Measurements from ENCODE around the gene KLHL29. TPM values are rescaled to one million over a fixed set of nuclear protein-coding genes. Genes with fewer than 3 reads are reported as not detected.

Gene KLHL29
- total RNA-seq, 1 donor from 2014 or later = 3.0 TPM

GRCh38 chr2:23434721-23435121 is 49.7 kb downstream of the KLHL29 start:
- Mint-ChIP-seq H3K4me1 (ENCODE audit: low read depth) (peaks cover 9% of the 10 kb centered on the region), H3K27me3 (ENCODE audit: low read depth) (peaks cover 22% of the 10 kb centered on the region), H3K4me3 (ENCODE audit: low read depth) (no peak overlapping the region), H3K9me3 (no peaks in the 10 kb centered on the region), H3K27ac (no peak overlapping the region), H3K36me3 (ENCODE audit: low read depth) (no peaks in the 10 kb centered on the region)
- DNase-seq (ENCODE audit: low spot score) = no peak
- intact Hi-C loops (cut with micrococcal nuclease) = no loop called here

- no peaks in the 10 kb centered on the region for H3K36me3 Mint-ChIP-seq (ENCODE audit: low read depth)
- no peak overlapping the region for H3K4me3 Mint-ChIP-seq (ENCODE audit: low read depth)
- no peak overlapping the region for H3K27ac Mint-ChIP-seq
- peaks cover 9% of the 10 kb centered on the region for H3K4me1 Mint-ChIP-seq (ENCODE audit: low read depth)
- no peaks in the 10 kb centered on the region for H3K9me3 Mint-ChIP-seq
- intact Hi-C loops (cut with micrococcal nuclease) = loop anchor here (2.0 kb wide), 1 partner anchor 53 kb away; no protein-coding TSS in a partner anchor
- H3K27me3 Mint-ChIP-seq (ENCODE audit: low read depth) = peaks cover 22% of the 10 kb centered on the region
- DNase-seq (ENCODE audit: low spot score) = no peak
These were observed 50.5 kb downstream of the KLHL29 start for GRCh38 chr2:23435250-23436035.

- Mint-ChIP-seq H3K27ac (no peak overlapping the region), H3K4me3 (ENCODE audit: low read depth) (no peak overlapping the region)
- intact Hi-C loops (cut with micrococcal nuclease) = loop anchor here (2.0 kb wide), 1 partner anchor 52 kb away; no protein-coding TSS in a partner anchor
These were observed 51.5 kb downstream of the KLHL29 start for GRCh38 chr2:23436346-23437098.

GRCh38 chr2:23441414-23441813 is 56.4 kb downstream of the KLHL29 start:
- no peak overlapping the region for H3K27ac Mint-ChIP-seq
- H3K9me3 Mint-ChIP-seq = no peaks in the 10 kb centered on the region
- H3K36me3 Mint-ChIP-seq (ENCODE audit: low read depth) = no peaks in the 10 kb centered on the region
- no peak overlapping the region for H3K4me3 Mint-ChIP-seq (ENCODE audit: low read depth)
- DNase-seq (ENCODE audit: low spot score) = no peak
- intact Hi-C loops (cut with micrococcal nuclease) = no loop called here
- peaks cover 3% of the 10 kb centered on the region for H3K4me1 Mint-ChIP-seq (ENCODE audit: low read depth)
- peaks cover 10% of the 10 kb centered on the region for H3K27me3 Mint-ChIP-seq (ENCODE audit: low read depth)

More at GRCh38 chr2:23436346-23437098, 51.5 kb downstream of the KLHL29 start:
- Mint-ChIP-seq H3K9me3 (no peaks in the 10 kb centered on the region), H3K4me1 (ENCODE audit: low read depth) (peaks cover 9% of the 10 kb centered on the region), H3K27me3 (ENCODE audit: low read depth) (peaks cover 22% of the 10 kb centered on the region), H3K36me3 (ENCODE audit: low read depth) (no peaks in the 10 kb centered on the region)
- DNase-seq (ENCODE audit: low spot score) = no peak

- intact Hi-C loops (cut with micrococcal nuclease) = no loop called here
- Mint-ChIP-seq H3K27ac (no peak overlapping the region), H3K4me3 (ENCODE audit: low read depth) (no peak overlapping the region), H3K36me3 (ENCODE audit: low read depth) (no peaks in the 10 kb centered on the region), H3K27me3 (ENCODE audit: low read depth) (peaks cover 12% of the 10 kb centered on the region), H3K9me3 (no peaks in the 10 kb centered on the region), H3K4me1 (ENCODE audit: low read depth) (peaks cover 7% of the 10 kb centered on the region)
- no peak for DNase-seq (ENCODE audit: low spot score)
These were observed 60.5 kb downstream of the KLHL29 start for GRCh38 chr2:23445450-23445868.

- no peak for DNase-seq (ENCODE audit: low spot score)
- H3K4me1 Mint-ChIP-seq (ENCODE audit: low read depth) = peaks cover 7% of the 10 kb centered on the region
- H3K27ac Mint-ChIP-seq = no peak overlapping the region
- H3K36me3 Mint-ChIP-seq (ENCODE audit: low read depth) = no peaks in the 10 kb centered on the region
- peaks cover 18% of the 10 kb centered on the region for H3K27me3 Mint-ChIP-seq (ENCODE audit: low read depth)
- intact Hi-C loops (cut with micrococcal nuclease) = no loop called here
- H3K9me3 Mint-ChIP-seq = no peaks in the 10 kb centered on the region
- H3K4me3 Mint-ChIP-seq (ENCODE audit: low read depth) = no peak overlapping the region
These were observed 61.9 kb downstream of the KLHL29 start for GRCh38 chr2:23446916-23447315.

GRCh38 chr2:23447405-23447804 is 62.4 kb downstream of the KLHL29 start:
- H3K9me3 Mint-ChIP-seq = no peaks in the 10 kb centered on the region
- H3K4me1 Mint-ChIP-seq (ENCODE audit: low read depth) = peaks cover 8% of the 10 kb centered on the region
- intact Hi-C loops (cut with micrococcal nuclease) = no loop called here
- no peaks in the 10 kb centered on the region for H3K36me3 Mint-ChIP-seq (ENCODE audit: low read depth)
- no peak for DNase-seq (ENCODE audit: low spot score)
- H3K27me3 Mint-ChIP-seq (ENCODE audit: low read depth) = peaks cover 18% of the 10 kb centered on the region
- H3K27ac Mint-ChIP-seq = no peak overlapping the region
- H3K4me3 Mint-ChIP-seq (ENCODE audit: low read depth) = no peak overlapping the region

GRCh38 chr2:23448906-23449305 is 63.9 kb downstream of the KLHL29 start:
- intact Hi-C loops (cut with micrococcal nuclease) = no loop called here
- Mint-ChIP-seq H3K27ac (no peak overlapping the region), H3K36me3 (ENCODE audit: low read depth) (no peaks in the 10 kb centered on the region), H3K27me3 (ENCODE audit: low read depth) (peaks cover 19% of the 10 kb centered on the region), H3K9me3 (no peaks in the 10 kb centered on the region), H3K4me1 (ENCODE audit: low read depth) (peaks cover 21% of the 10 kb centered on the region), H3K4me3 (ENCODE audit: low read depth) (no peak overlapping the region)
- no peak for DNase-seq (ENCODE audit: low spot score)

GRCh38 chr2:23449413-23449812 is 64.4 kb downstream of the KLHL29 start:
- Mint-ChIP-seq H3K27ac (no peak overlapping the region), H3K9me3 (no peaks in the 10 kb centered on the region), H3K27me3 (ENCODE audit: low read depth) (peaks cover 22% of the 10 kb centered on the region), H3K36me3 (ENCODE audit: low read depth) (no peaks in the 10 kb centered on the region), H3K4me1 (ENCODE audit: low read depth) (peaks cover 21% of the 10 kb centered on the region), H3K4me3 (ENCODE audit: low read depth) (no peak overlapping the region)
- no peak for DNase-seq (ENCODE audit: low spot score)
- intact Hi-C loops (cut with micrococcal nuclease) = no loop called here

- no peak for DNase-seq (ENCODE audit: low spot score)
- no peak overlapping the region for H3K4me3 Mint-ChIP-seq (ENCODE audit: low read depth)
- H3K36me3 Mint-ChIP-seq (ENCODE audit: low read depth) = no peaks in the 10 kb centered on the region
- H3K9me3 Mint-ChIP-seq = no peaks in the 10 kb centered on the region
- no peak overlapping the region for H3K27ac Mint-ChIP-seq
- peaks cover 21% of the 10 kb centered on the region for H3K4me1 Mint-ChIP-seq (ENCODE audit: low read depth)
- intact Hi-C loops (cut with micrococcal nuclease) = no loop called here
- peaks cover 25% of the 10 kb centered on the region for H3K27me3 Mint-ChIP-seq (ENCODE audit: low read depth)
These were observed 64.9 kb downstream of the KLHL29 start for GRCh38 chr2:23449831-23450331.

GRCh38 chr2:23452372-23452771 is 67.4 kb downstream of the KLHL29 start:
- Mint-ChIP-seq H3K4me3 (ENCODE audit: low read depth) (no peak overlapping the region), H3K36me3 (ENCODE audit: low read depth) (no peaks in the 10 kb centered on the region), H3K9me3 (no peaks in the 10 kb centered on the region), H3K27me3 (ENCODE audit: low read depth) (peaks cover 19% of the 10 kb centered on the region), H3K27ac (no peak overlapping the region), H3K4me1 (ENCODE audit: low read depth) (peaks cover 21% of the 10 kb centered on the region)
- intact Hi-C loops (cut with micrococcal nuclease) = no loop called here
- no peak for DNase-seq (ENCODE audit: low spot score)

GRCh38 chr2:23452853-23453420 is 68.0 kb downstream of the KLHL29 start:
- no peak overlapping the region for H3K27ac Mint-ChIP-seq
- peaks cover 18% of the 10 kb centered on the region for H3K27me3 Mint-ChIP-seq (ENCODE audit: low read depth)
- no peak overlapping the region for H3K4me3 Mint-ChIP-seq (ENCODE audit: low read depth)
- intact Hi-C loops (cut with micrococcal nuclease) = no loop called here
- H3K36me3 Mint-ChIP-seq (ENCODE audit: low read depth) = no peaks in the 10 kb centered on the region
- no peak for DNase-seq (ENCODE audit: low spot score)
- H3K4me1 Mint-ChIP-seq (ENCODE audit: low read depth) = peaks cover 21% of the 10 kb centered on the region
- no peaks in the 10 kb centered on the region for H3K9me3 Mint-ChIP-seq

- peaks cover 18% of the 10 kb centered on the region for H3K27me3 Mint-ChIP-seq (ENCODE audit: low read depth)
- no peak overlapping the region for H3K27ac Mint-ChIP-seq
- intact Hi-C loops (cut with micrococcal nuclease) = no loop called here
- no peaks in the 10 kb centered on the region for H3K36me3 Mint-ChIP-seq (ENCODE audit: low read depth)
- H3K4me3 Mint-ChIP-seq (ENCODE audit: low read depth) = no peak overlapping the region
- DNase-seq (ENCODE audit: low spot score) = no peak
- no peaks in the 10 kb centered on the region for H3K9me3 Mint-ChIP-seq
- peaks cover 21% of the 10 kb centered on the region for H3K4me1 Mint-ChIP-seq (ENCODE audit: low read depth)
These were observed 68.5 kb downstream of the KLHL29 start for GRCh38 chr2:23453432-23453831.
